ENCODE data around the gene NPHP4.

Gene NPHP4

GRCh38 chr1:5950201-5950895 lies 41.9 kb downstream of the NPHP4 start:
- no peak for DNase-seq (ENCODE audit: low read depth in 2 of 2)

GRCh38 chr1:5949761-5950100 lies 42.5 kb downstream of the NPHP4 start:
- no peak for DNase-seq (ENCODE audit: low read depth in 2 of 2)

GRCh38 chr1:5949085-5949760 lies 43.0 kb downstream of the NPHP4 start:
- no peak for DNase-seq (ENCODE audit: low read depth in 2 of 2)

- DNase-seq (ENCODE audit: low read depth in 2 of 2) = no peak
Observed at GRCh38 chr1:5948681-5949005, 43.6 kb downstream of the NPHP4 start.

- DNase-seq (ENCODE audit: low read depth in 2 of 2) = no peak
Observed at GRCh38 chr1:5947978-5948680, 44.1 kb downstream of the NPHP4 start.

- no peak for DNase-seq (ENCODE audit: low read depth in 2 of 2)
Observed at GRCh38 chr1:5947071-5947821, 45.0 kb downstream of the NPHP4 start.

GRCh38 chr1:5945445-5945844 lies 46.8 kb downstream of the NPHP4 start:
- DNase-seq (ENCODE audit: low read depth in 2 of 2) = no peak

- DNase-seq (ENCODE audit: low read depth in 2 of 2) = no peak
Observed at GRCh38 chr1:5944843-5945167, 47.4 kb downstream of the NPHP4 start.

GRCh38 chr1:5944154-5944842 lies 47.9 kb downstream of the NPHP4 start:
- DNase-seq (ENCODE audit: low read depth in 2 of 2) = no peak

- no peak for DNase-seq (ENCODE audit: low read depth in 2 of 2)
Observed at GRCh38 chr1:5943343-5944124, 48.7 kb downstream of the NPHP4 start.

GRCh38 chr1:5941671-5942070 lies 50.6 kb downstream of the NPHP4 start:
- DNase-seq (ENCODE audit: low read depth in 2 of 2) = no peak

GRCh38 chr1:5940723-5941407 lies 51.4 kb downstream of the NPHP4 start:
- DNase-seq (ENCODE audit: low read depth in 2 of 2) = no peak

- DNase-seq (ENCODE audit: low read depth in 2 of 2) = no peak
Observed at GRCh38 chr1:5939271-5940170, 52.7 kb downstream of the NPHP4 start.

GRCh38 chr1:5938101-5938646 lies 54.1 kb downstream of the NPHP4 start:
- DNase-seq (ENCODE audit: low read depth in 2 of 2) = no peak

- no peak for DNase-seq (ENCODE audit: low read depth in 2 of 2)
Observed at GRCh38 chr1:5937373-5937857, 54.8 kb downstream of the NPHP4 start.

- DNase-seq (ENCODE audit: low read depth in 2 of 2) = no peak
Observed at GRCh38 chr1:5936621-5937372, 55.4 kb downstream of the NPHP4 start.

GRCh38 chr1:5936126-5936525 lies 56.1 kb downstream of the NPHP4 start:
- no peak for DNase-seq (ENCODE audit: low read depth in 2 of 2)

- DNase-seq (ENCODE audit: low read depth in 2 of 2) = no peak
Observed at GRCh38 chr1:5935026-5935425, 57.2 kb downstream of the NPHP4 start.
